Fibroblast of upper back skin (primary cell): ENCODE measurements around the gene TNPO2.
"Not testable (repeated sequence)": the region's sequence is repeated elsewhere in the genome, so short reads cannot be mapped to it uniquely, and the experiment has no call there.

Experiments used
- DNase-seq: peaks from one replicate; pipeline ENCODE4 v3.0.0-alpha.2; 2013

Gene TNPO2

DNA sequence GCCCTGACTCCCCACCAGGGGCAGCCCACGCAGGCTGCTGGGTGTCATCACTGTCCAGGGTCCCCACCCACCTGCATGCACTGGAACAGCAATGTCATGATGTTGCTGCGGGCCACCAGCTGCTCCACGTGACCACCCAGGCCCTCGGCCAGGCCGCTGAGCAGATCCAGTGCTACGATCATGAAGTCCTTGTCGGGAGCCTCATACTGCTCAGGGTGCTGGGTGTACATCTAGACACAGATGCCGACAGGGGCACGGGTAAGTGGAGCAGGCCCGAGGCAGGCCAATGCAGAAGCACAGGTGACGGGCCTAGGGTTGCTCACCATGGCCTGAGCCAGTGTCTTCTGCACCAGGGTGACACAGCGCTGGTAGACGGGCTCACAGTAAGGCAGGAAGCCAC lies 18.6 kb downstream of the TNPO2 start:
- no peak for DNase-seq

- DNase-seq: peak; percentile 27
Measured at GRCh38 chr19:12703046-12703445, 20.7 kb downstream of the TNPO2 start.

DNA sequence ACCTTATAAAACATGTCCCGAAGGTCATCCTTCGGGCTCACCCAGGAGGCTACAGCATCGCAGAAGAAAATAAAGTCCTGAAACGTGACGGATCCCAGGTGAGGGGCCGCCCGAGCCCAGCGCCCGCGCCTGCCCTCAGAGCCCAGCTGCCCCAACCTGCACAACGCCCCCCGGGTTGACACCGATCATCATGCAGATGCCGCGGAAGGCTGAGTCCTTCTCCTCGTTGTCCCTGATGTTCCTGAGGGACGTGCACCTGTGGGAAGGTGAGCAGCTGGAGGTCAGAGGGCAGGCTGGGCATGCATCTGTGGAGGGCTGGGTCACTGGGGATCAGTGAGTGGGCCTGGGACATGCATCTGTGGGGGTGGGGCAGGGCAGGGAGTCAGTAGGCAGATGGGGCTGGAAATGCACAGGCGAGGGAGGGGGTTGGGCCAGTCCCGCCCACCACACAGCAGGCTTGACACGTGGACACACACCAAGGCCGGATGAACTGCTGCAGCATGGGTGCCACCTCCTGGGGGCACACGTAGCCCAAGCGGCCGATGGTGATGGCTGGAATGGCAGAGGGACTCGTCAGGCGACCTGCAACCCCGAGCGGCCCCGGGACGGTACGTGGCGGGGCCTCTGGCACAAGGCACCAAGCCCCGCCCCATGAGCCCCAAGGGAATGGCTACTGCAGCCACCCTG lies 22.0 kb downstream of the TNPO2 start:
- no peak for DNase-seq

DNA sequence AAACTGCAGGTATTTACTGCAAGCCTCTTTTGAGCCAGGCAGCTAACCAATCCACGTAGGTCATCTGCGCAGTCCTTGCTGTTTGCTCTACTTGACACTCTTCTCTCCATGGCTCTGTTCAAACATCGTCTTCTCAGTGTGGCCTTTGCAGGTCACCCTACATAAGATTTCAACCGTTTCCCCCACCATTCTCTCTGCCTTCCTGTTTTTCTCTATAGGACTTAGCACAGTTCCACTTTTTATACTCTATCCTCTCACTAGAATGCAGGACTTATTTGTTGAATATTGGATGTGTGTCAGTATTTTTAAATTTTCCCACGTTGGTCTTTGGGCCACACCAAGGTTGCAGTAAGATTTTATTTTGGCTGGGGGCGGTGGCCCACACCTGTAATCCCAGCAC lies 25.6 kb downstream of the TNPO2 start:
- DNase-seq: no peak

- DNase-seq: not testable (repeated sequence)
Measured at GRCh38 chr19:12697425-12697824, 26.3 kb downstream of the TNPO2 start.

DNA sequence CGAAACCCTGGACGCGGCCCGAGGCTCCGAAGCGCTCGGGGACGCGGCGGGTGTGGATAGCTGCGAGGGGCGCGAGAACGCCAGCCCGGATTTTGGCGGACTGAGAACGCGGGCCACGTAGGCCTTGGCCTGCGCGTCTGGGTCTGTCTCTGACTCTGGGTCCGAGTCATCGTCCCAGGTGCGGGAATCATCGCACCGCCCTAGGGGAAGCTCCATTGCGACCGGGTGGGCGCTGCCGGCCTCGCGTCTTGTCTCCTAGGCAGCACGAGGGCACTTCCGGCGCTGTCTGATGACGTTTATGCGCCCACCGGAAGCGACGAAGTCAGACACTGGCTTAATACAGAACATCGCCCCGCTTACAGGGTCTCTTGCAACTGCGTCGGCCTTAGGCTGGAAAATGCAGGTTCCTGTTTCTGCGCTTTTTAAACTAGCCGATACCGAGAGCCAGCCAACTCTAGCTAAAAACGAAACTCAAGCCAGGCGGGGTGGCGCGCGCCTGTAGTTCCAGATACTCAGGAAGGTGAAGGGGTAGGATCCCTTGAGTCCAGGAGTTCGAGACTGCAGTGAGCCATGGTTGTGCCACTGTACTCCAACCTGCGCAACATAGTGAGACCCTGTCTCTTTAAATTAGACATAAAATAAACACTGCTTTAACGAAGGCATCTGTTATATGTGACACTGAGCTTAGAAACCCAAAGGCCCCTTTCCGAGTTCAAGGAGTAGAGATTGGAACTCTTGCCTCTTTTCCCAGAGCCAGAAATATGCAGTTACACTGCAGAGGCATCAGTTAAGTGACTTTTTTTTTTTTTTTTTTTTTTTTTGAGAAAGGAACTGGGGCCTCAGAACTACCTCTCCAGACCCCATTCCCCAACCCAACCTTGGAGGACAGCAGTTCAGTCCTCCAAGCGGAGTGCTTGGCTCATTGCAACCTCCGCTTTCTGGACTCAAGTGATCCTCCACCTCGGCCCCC lies 27.1 kb downstream of the TNPO2 start, which contains the start of gene FBXW9:
TSS of gene FBXW9 (minus strand) at position 266 of the 970 bp plus-strand sequence. CDS start at position 216, 50 bp downstream.
- DNase-seq: peak; percentile 95

DNA sequence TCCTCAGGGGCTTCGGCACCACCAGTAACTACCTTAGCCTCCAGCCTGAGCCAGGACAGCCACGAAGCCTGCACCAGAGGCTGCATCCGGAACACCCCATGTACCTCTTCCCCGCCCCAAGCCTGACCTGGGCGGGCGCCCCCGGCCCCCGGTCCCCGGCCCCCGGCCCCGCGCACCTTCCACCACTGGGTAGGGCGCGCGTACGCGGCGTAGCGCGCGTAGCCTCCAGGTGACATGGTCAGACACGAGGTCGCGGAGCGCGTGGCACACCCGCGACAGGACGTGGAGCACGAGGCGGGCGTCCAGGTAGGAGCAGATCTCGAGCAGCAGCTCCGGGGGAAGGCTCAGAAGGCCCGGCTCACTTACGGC lies 27.8 kb downstream of the TNPO2 start:
- no peak for DNase-seq

DNA sequence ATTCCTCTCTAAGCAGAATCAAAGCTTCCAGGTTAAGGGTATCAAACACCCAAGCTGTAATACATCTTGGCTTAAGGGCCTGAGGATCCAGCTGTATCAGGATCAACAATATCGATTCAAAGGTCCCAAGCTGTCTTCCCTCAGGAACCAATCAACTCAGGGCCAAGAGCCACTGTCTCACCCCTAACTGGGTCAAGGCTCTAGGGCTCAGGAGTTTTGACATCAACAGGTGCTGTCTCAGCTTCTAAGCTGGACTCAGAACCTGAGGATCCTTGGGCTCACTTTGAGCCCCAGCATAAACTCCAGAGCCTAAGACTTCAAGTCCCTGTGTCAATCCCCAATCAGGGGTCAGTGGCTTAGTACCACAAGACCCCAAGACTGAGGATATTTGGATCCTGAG lies 28.2 kb downstream of the TNPO2 start:
- no peak for DNase-seq

DNA sequence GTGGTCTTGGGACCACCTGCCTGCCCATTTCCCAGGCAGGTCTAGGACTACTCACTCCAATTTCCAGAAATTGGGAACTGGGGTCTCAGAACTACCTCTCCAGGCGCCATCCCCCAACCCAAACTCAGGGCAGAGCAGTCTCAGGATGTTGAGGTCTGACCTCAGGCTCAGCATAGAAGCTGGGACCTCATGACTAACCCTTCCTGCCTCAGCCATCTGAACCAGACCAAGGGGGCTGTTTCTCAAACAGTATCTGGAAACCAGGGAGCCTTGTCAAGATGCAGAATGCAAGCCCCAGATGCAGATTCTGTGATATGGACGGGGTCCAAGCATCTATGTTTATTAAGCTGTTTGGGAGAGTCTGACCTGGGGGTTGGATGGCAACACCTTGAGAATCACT lies 28.6 kb downstream of the TNPO2 start:
- no peak for DNase-seq

DNA sequence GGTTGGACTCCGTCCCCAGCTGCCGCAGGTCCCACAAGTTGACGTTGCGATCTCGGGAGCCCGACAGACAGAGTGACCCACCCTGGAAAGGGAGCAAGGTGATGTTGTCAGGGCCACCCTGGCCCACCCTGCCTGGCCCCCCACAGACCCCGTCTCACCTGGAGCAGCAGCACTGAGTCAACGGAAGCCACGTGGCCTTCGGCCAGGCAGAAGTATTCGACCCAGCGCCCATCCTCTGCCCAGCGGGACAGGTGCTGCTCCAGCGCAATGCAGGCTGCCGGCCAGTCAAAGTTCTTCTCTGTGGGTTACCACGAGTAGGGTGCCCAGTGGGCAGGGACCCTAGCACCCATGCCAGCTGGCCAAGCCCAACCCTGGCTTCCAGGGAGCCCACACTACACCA lies 29.1 kb downstream of the TNPO2 start:
- DNase-seq: no peak

DNA sequence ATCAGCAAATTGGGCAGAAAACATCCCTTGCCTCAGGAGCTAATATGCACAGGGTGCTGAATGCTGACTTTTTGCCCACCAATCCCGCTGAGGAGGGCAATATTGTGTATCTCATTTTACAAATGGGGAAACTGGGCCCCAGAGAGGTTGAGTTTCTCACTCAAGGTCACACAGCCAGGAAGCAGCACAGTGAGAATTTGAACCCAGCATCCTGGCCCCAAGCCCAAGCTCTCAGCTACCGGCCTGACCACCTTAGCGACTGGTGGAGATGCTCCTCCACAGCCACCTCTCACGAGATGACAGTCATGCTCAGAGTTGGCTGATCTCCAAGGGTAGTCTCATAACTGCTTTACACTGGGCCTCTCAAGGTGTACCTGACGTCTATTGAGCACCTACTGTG lies 30.8 kb downstream of the TNPO2 start:
- DNase-seq: no peak

- DNase-seq: no peak
Measured at GRCh38 chr19:12689581-12690216, 34.0 kb downstream of the TNPO2 start.

- DNase-seq: no peak
Measured at GRCh38 chr19:12689012-12689411, 34.7 kb downstream of the TNPO2 start.

GRCh38 chr19:12687496-12688196 lies 36.1 kb downstream of the TNPO2 start, which contains the start of gene GNG14:
Gene GNG14 (plus strand): TSS chr19:12687998. CDS start chr19:12688049, 51 bp downstream.
- DNase-seq: no peak

DNA sequence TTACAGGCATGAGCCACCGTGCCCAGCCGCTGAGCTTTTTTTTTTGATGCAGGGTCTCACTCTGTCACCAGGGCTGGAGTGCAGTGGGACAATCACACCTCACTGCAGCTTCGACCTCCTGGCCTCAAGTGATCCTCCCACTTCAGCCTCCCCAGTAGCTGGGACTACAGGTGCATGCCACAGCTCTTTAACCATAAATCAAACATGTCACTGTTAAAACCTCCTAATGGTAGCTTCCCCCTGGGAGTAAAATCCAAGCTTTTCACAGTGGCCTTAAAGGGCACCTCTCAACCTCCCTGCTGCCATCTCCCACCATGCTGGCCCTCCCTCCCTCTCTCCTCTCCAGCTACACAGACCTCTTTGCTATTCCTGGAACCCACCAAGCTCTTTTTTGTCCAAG lies 37.9 kb downstream of the TNPO2 start:
- no peak for DNase-seq

- peak; percentile 98 for DNase-seq
Measured at GRCh38 chr19:12681074-12681987, 42.4 kb downstream of the TNPO2 start, which contains the start of gene DHPS. Gene DHPS (minus strand): TSS chr19:12681880. CDS start chr19:12681766, 114 bp downstream.

DNA sequence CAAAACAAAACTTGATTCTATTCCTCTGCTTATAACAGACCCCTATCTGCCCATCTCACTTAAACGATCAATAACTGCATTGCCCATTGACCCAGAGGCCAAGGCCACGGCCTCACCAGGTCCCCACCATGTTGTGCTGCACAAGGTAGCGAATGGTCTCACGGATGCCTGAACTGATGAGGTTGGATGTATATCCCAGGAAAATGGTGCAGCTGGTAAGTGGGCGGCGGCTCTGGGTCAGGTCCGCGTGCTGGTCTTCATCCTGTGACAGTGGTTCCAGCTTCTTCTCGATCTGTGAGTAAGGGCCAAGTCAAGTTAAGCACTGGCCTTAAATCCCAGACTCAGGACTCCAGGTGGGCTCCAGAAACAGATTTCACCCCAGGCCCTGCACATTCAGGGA lies 43.7 kb downstream of the TNPO2 start:
- DNase-seq: no peak

GRCh38 chr19:12678039-12678438 lies 45.7 kb downstream of the TNPO2 start:
- not testable (repeated sequence) for DNase-seq

- no peak for DNase-seq
Measured at GRCh38 chr19:12676928-12677327, 46.8 kb downstream of the TNPO2 start.

GRCh38 chr19:12676384-12676792 lies 47.3 kb downstream of the TNPO2 start:
- DNase-seq: peak; percentile 68

- no peak for DNase-seq
Measured at GRCh38 chr19:12675940-12676339, 47.8 kb downstream of the TNPO2 start.

GRCh38 chr19:12675399-12675798 lies 48.3 kb downstream of the TNPO2 start:
- DNase-seq: no peak
